ENCODE measurements around the gene STIMATE.

STIMATE gene

DNA sequence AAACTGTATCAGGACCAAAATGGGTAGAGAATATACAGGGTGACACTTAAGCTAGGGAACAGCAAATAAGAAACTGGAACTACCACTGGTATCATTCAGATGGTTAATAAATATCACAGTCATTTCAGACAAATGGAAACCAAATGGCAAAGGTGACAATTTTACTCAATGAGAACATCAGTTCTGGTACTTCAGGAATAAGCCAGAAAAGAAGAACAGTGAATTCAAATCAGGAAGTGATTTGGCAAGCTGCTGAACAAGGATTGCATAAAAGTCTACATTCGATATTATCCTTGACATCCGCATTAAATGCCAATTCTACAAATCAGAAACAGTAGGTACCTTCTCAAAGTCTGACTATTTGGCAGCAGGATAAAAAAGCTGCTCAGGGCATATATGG, 23.5 kb upstream of the STIMATE start:
- H3K36me3 ChIP-seq (ENCODE audit: low read depth) = peaks cover 45% of the 10 kb centered on the region

GRCh38 chr3:52917044-52917443, 19.7 kb upstream of the STIMATE start:
- Histone ChIP-seq H3K4me1 (ENCODE audit: insufficient read depth, poor library complexity, severe bottlenecking) (no peaks in the 10 kb centered on the region), H3K9me3 (ENCODE audit: severe bottlenecking) (no peaks in the 10 kb centered on the region), H3K36me3 (ENCODE audit: low read depth) (peaks cover 39% of the 10 kb centered on the region), H3K27ac (ENCODE audit: poor library complexity, severe bottlenecking) (no peak overlapping the region), H3K27me3 (ENCODE audit: insufficient read depth, poor library complexity, severe bottlenecking) (no peaks in the 10 kb centered on the region), H3K4me3 (ENCODE audit: severe bottlenecking) (no peak overlapping the region)
- ATAC-seq (ENCODE audit: low read depth) (no peak), DNase-seq (ENCODE audit: low spot score) (no peak)
- no peak for TF ChIP-seq CTCF (IDR thresholded peaks at IDR 0.05; ENCODE audit: poor library complexity, severe bottlenecking)

More for the DNA sequence above, 23.5 kb upstream of the STIMATE start:
- no peaks in the 10 kb centered on the region for H3K9me3 ChIP-seq (ENCODE audit: severe bottlenecking)
- H3K27me3 ChIP-seq (ENCODE audit: insufficient read depth, poor library complexity, severe bottlenecking) = no peaks in the 10 kb centered on the region
- H3K27ac ChIP-seq (ENCODE audit: poor library complexity, severe bottlenecking) = no peak overlapping the region
- no peak for TF ChIP-seq CTCF (IDR thresholded peaks at IDR 0.05; ENCODE audit: poor library complexity, severe bottlenecking)
- no peak for DNase-seq (ENCODE audit: low spot score)
- no peak for ATAC-seq (ENCODE audit: low read depth)
- H3K4me1 ChIP-seq (ENCODE audit: insufficient read depth, poor library complexity, severe bottlenecking) = no peaks in the 10 kb centered on the region
- no peak overlapping the region for H3K4me3 ChIP-seq (ENCODE audit: severe bottlenecking)

DNA sequence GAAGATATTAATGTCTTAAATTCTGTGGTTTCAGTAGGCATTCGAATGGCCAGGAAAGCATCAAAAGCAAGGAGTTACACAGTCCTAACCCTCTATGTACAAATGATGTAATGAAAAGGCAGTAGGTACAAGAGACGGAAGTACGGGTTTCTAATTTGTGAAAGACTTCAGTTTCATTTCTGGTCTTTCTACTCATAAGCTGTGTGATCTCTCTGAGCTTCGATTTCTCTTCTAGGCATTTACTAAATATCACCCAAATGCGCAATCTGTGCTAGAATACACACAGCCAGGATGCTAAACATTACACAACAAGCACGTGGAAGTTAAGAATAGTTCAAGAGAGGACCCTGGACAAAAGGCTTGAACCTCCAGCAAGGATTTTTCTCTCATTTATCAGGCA, 17.9 kb upstream of the STIMATE start:
- DNase-seq (ENCODE audit: low spot score) (no peak), ATAC-seq (ENCODE audit: low read depth) (no peak)
- no peaks in the 10 kb centered on the region for H3K27me3 ChIP-seq (ENCODE audit: insufficient read depth, poor library complexity, severe bottlenecking)
- H3K36me3 ChIP-seq (ENCODE audit: low read depth) = peaks cover 44% of the 10 kb centered on the region
- no peak for TF ChIP-seq CTCF (IDR thresholded peaks at IDR 0.05; ENCODE audit: poor library complexity, severe bottlenecking)
- no peak overlapping the region for H3K4me3 ChIP-seq (ENCODE audit: severe bottlenecking)
- H3K4me1 ChIP-seq (ENCODE audit: insufficient read depth, poor library complexity, severe bottlenecking) = no peaks in the 10 kb centered on the region
- no peak overlapping the region for H3K27ac ChIP-seq (ENCODE audit: poor library complexity, severe bottlenecking)
- H3K9me3 ChIP-seq (ENCODE audit: severe bottlenecking) = no peaks in the 10 kb centered on the region

- Histone ChIP-seq H3K4me3 (ENCODE audit: severe bottlenecking) (no peak overlapping the region), H3K27ac (ENCODE audit: poor library complexity, severe bottlenecking) (no peak overlapping the region), H3K9me3 (ENCODE audit: severe bottlenecking) (no peaks in the 10 kb centered on the region), H3K27me3 (ENCODE audit: insufficient read depth, poor library complexity, severe bottlenecking) (no peaks in the 10 kb centered on the region), H3K4me1 (ENCODE audit: insufficient read depth, poor library complexity, severe bottlenecking) (no peaks in the 10 kb centered on the region), H3K36me3 (ENCODE audit: low read depth) (peaks cover 42% of the 10 kb centered on the region)
- no peak for ATAC-seq (ENCODE audit: low read depth)
- DNase-seq (ENCODE audit: low spot score) = no peak
- no peak for TF ChIP-seq CTCF (IDR thresholded peaks at IDR 0.05; ENCODE audit: poor library complexity, severe bottlenecking)
These were observed 15.8 kb upstream of the STIMATE start for GRCh38 chr3:52912885-52913731.

GRCh38 chr3:52910823-52911222, 13.5 kb upstream of the STIMATE start:
- DNase-seq (ENCODE audit: low spot score) (no peak), ATAC-seq (ENCODE audit: low read depth) (no peak)
- Histone ChIP-seq H3K4me3 (ENCODE audit: severe bottlenecking) (no peak overlapping the region), H3K36me3 (ENCODE audit: low read depth) (peaks cover 53% of the 10 kb centered on the region), H3K27me3 (ENCODE audit: insufficient read depth, poor library complexity, severe bottlenecking) (no peaks in the 10 kb centered on the region), H3K9me3 (ENCODE audit: severe bottlenecking) (no peaks in the 10 kb centered on the region), H3K27ac (ENCODE audit: poor library complexity, severe bottlenecking) (no peak overlapping the region), H3K4me1 (ENCODE audit: insufficient read depth, poor library complexity, severe bottlenecking) (no peaks in the 10 kb centered on the region)
- no peak for TF ChIP-seq CTCF (IDR thresholded peaks at IDR 0.05; ENCODE audit: poor library complexity, severe bottlenecking)
